H1 (cell line): ENCODE measurements around the gene DOCK6. TPM values are rescaled to one million over a fixed set of nuclear protein-coding genes. Genes with fewer than 3 reads are reported as not detected.

Experiments used
- CTCF ChIA-PET: fragments of 300-600 bp; sonication (Branson Sonifier 250); formaldehyde crosslinking; loops from one replicate; lab custom pipeline; 2021; ENCODE audit not compliant: partially characterized antibody; lab: Charles Lee
- POLR2A ChIA-PET: fragments of 300-600 bp; sonication (Branson Sonifier 250); formaldehyde crosslinking; loops from one replicate; lab custom pipeline; 2021; ENCODE audit warnings: inconsistent platforms; ENCODE audit not compliant: partially characterized antibody; lab: Charles Lee
- DNase-seq, 2 experiments: peaks; one replicate each; pipeline versions ENCODE4 v3.0.0 to v3.0.0-alpha.2; 2010 to 2022; ENCODE audit warnings: low spot score in 2 of 2, low read depth in 1 of 2, mixed read lengths in 1 of 2
- FAIRE-seq: peaks from 2 replicates; lab custom pipeline; 2011; peaks lifted over from hg19 to GRCh38; lab: Jason Lieb, UNC
- H2AFZ ChIP-seq: 2 replicates; pipeline ENCODE4 v1.8.1; 2012; ENCODE audit warnings: low read length, inconsistent platforms
- H2AK5ac ChIP-seq: 2 replicates; pipeline ENCODE4 v1.6.1; 2013; ENCODE audit warnings: low read depth, low read length
- H2BK120ac ChIP-seq: replicated peaks from 2 replicates; pipeline ENCODE3; 2013; ENCODE audit warnings: low read depth, low read length, inconsistent platforms
- H2BK12ac ChIP-seq: 2 replicates; pipeline ENCODE4 v1.6.1; 2013; ENCODE audit warnings: low read depth, low read length
- H2BK15ac ChIP-seq: 2 replicates; pipeline ENCODE4 v1.6.1; 2013; ENCODE audit warnings: low read length
- H2BK20ac ChIP-seq: 2 replicates; pipeline ENCODE4 v1.6.1; 2013; ENCODE audit warnings: low read length
- H2BK5ac ChIP-seq: 2 replicates; pipeline ENCODE4 v1.6.1; 2013; ENCODE audit warnings: low read depth, low read length
- H3K14ac ChIP-seq: 2 replicates; pipeline ENCODE4 v1.6.1; 2013; ENCODE audit warnings: inconsistent platforms; ENCODE audit not compliant: insufficient read length
- H3K18ac ChIP-seq: 2 replicates; pipeline ENCODE4 v1.6.1; 2013; ENCODE audit warnings: low read length; ENCODE audit errors: extremely low read depth
- H3K23ac ChIP-seq: 2 replicates; pipeline ENCODE4 v1.6.1; 2013; ENCODE audit warnings: inconsistent platforms; ENCODE audit not compliant: insufficient read length
- H3K23me2 ChIP-seq: 2 replicates; pipeline ENCODE4 v1.6.1; 2013; ENCODE audit warnings: low read depth, low read length
- H3K27ac ChIP-seq: 2 replicates; pipeline ENCODE4 v1.6.1; 2011; ENCODE audit warnings: low read depth, low read length, inconsistent platforms
- H3K27me3 ChIP-seq, 4 experiments: replicated peaks in 1 of 4; 1 replicate in 1 of 4; 2 replicates in 3 of 4; pipeline versions ENCODE4 v1.6.1 to v1.8.1; 2011 to 2013; ENCODE audit warnings: low read length in 3 of 4, mild to moderate bottlenecking in 3 of 4, inconsistent platforms in 2 of 4, mixed read lengths in 2 of 4, moderate library complexity in 1 of 4; ENCODE audit not compliant: control insufficient read depth in 3 of 4, insufficient read depth in 3 of 4; ENCODE audit errors: extremely low read depth in 1 of 4
- H3K36me3 ChIP-seq, 4 experiments: 2 replicates each; pipeline versions ENCODE4 v1.6.1 to v1.8.1; 2011 to 2013; ENCODE audit warnings: mild to moderate bottlenecking in 4 of 4, low read length in 3 of 4, moderate library complexity in 2 of 4, control low read depth in 1 of 4, inconsistent platforms in 1 of 4; ENCODE audit not compliant: insufficient read depth in 4 of 4, control insufficient read depth in 2 of 4
- H3K4ac ChIP-seq: replicated peaks from 2 replicates; pipeline ENCODE3; 2013; ENCODE audit warnings: low read length, low read depth, mixed read lengths, inconsistent platforms; ENCODE audit not compliant: insufficient read length
- H3K4me1 ChIP-seq, 4 experiments: replicated peaks in 1 of 4; 1 replicate in 1 of 4; 2 replicates in 3 of 4; pipeline versions ENCODE4 v1.6.1 to v1.8.1; 2011 to 2013; ENCODE audit warnings: low read length in 3 of 4, inconsistent platforms in 2 of 4, mixed read lengths in 1 of 4; ENCODE audit not compliant: insufficient read depth in 4 of 4, control insufficient read depth in 3 of 4
- H3K4me2 ChIP-seq, 2 experiments: 2 replicates each; pipeline versions ENCODE4 v1.6.1 to v1.8.1; 2011 to 2013; ENCODE audit warnings: low read depth in 2 of 2, low read length in 2 of 2, control low read depth in 1 of 2, inconsistent platforms in 1 of 2, mild to moderate bottlenecking in 1 of 2; ENCODE audit not compliant: insufficient read depth in 1 of 2
- H3K4me3 ChIP-seq, 4 experiments: fragments of 200-600, 300-600 bp in 1 of 4; sonication (generic), shearing (Covaris generic), sonication (Bioruptor Twin) in 1 of 4; 2 replicates each; pipeline versions ENCODE4 v1.5.1 to v1.8.1; 2011 to 2016; ENCODE audit warnings: low read length in 4 of 4, low read depth in 3 of 4, control low read depth in 2 of 4, inconsistent platforms in 2 of 4, mild to moderate bottlenecking in 2 of 4, mixed read lengths in 1 of 4, moderate library complexity in 1 of 4; ENCODE audit not compliant: insufficient read depth in 2 of 4; ENCODE audit errors: extremely low read depth in 1 of 4
- H3K56ac ChIP-seq: replicated peaks from 2 replicates; pipeline ENCODE3; 2013; ENCODE audit warnings: low read depth, mild to moderate bottlenecking, mixed read lengths, low read length, inconsistent platforms; ENCODE audit not compliant: insufficient read length
- H3K79me1 ChIP-seq: 2 replicates; pipeline ENCODE4 v1.6.1; 2013; ENCODE audit warnings: low read depth, low read length, control low read depth
- H3K79me2 ChIP-seq, 2 experiments: 2 replicates each; pipeline versions ENCODE4 v1.6.1 to v1.8.1; 2012 to 2013; ENCODE audit warnings: low read length in 2 of 2, mild to moderate bottlenecking in 2 of 2, inconsistent platforms in 1 of 2; ENCODE audit not compliant: insufficient read depth in 2 of 2, control insufficient read depth in 1 of 2
- H3K9ac ChIP-seq, 4 experiments: replicated peaks in 1 of 4; 1 replicate in 1 of 4; 2 replicates in 3 of 4; pipeline versions ENCODE4 v1.6.1 to v1.8.1; 2011 to 2013; ENCODE audit warnings: low read depth in 3 of 4, low read length in 3 of 4, control low read depth in 2 of 4, mild to moderate bottlenecking in 2 of 4, moderate library complexity in 2 of 4, inconsistent platforms in 1 of 4; ENCODE audit errors: extremely low read depth in 1 of 4
- H3K9me3 ChIP-seq, 2 experiments: 2 replicates each; pipeline versions ENCODE4 v1.6.1 to v1.8.1; 2012 to 2013; ENCODE audit warnings: mild to moderate bottlenecking in 2 of 2, moderate library complexity in 2 of 2, control low read depth in 1 of 2, inconsistent platforms in 1 of 2, low read depth in 1 of 2, low read length in 1 of 2, mixed read lengths in 1 of 2; ENCODE audit not compliant: insufficient read depth in 2 of 2
- H4K20me1 ChIP-seq, 2 experiments: replicated peaks in 1 of 2; 2 replicates each; pipeline versions ENCODE3 to v1.8.1; 2011 to 2013; ENCODE audit warnings: inconsistent platforms in 2 of 2, low read length in 2 of 2, mild to moderate bottlenecking in 1 of 2; ENCODE audit not compliant: insufficient read depth in 2 of 2, control insufficient read depth in 1 of 2
- H4K5ac ChIP-seq: 2 replicates; pipeline ENCODE4 v1.6.1; 2013; ENCODE audit warnings: low read length, low read depth, mixed read lengths, inconsistent platforms; ENCODE audit not compliant: insufficient read length
- H4K8ac ChIP-seq: 2 replicates; pipeline ENCODE4 v1.8.0; 2013; ENCODE audit warnings: mild to moderate bottlenecking, moderate library complexity, low read length, inconsistent platforms; ENCODE audit not compliant: insufficient read depth; ENCODE audit errors: extremely low read depth
- H4K91ac ChIP-seq: replicated peaks from 2 replicates; pipeline ENCODE3; 2013; ENCODE audit warnings: low read length, mixed read lengths, inconsistent platforms; ENCODE audit not compliant: insufficient read length
- GTF2F1 ChIP-seq: IDR thresholded peaks from 2 replicates; pipeline ENCODE4 v1.6.1; 2012; ENCODE audit warnings: low read depth, low read length, improper control_type of control experiment, borderline replicate concordance
- HDAC2 ChIP-seq, 2 experiments: fragments of 300-600 bp in 1 of 2; sonication (generic) in 1 of 2; IDR thresholded peaks; 2 replicates each; pipeline ENCODE4 v1.6.1; 2011 to 2012; ENCODE audit warnings: low read depth in 2 of 2, low read length in 2 of 2, mild to moderate bottlenecking in 2 of 2, moderate library complexity in 2 of 2, borderline replicate concordance in 1 of 2, inconsistent platforms in 1 of 2
- POU5F1 ChIP-seq: IDR thresholded peaks from 2 replicates; pipeline ENCODE4 v1.6.1; 2011; ENCODE audit warnings: low read depth, mild to moderate bottlenecking, low read length, moderate library complexity
- WGBS, 2 experiments: shearing (Covaris generic) in 1 of 2; methylation state at CpG; one replicate each; pipeline versions ENCODE4 v1.1.6 to v1.1.7; 2013 to 2015; ENCODE audit warnings: low lambda C conversion rate in 2 of 2, mixed read lengths in 2 of 2, inconsistent platforms in 1 of 2, low coverage in 1 of 2, missing lambda C conversion rate in 1 of 2; ENCODE audit not compliant: insufficient replicate concordance in 2 of 2, insufficient coverage in 1 of 2, insufficient read length in 1 of 2; ENCODE audit errors: extremely low coverage in 1 of 2, missing lambda C conversion rate in 1 of 2; 5-methylcytosine and 5-hydroxymethylcytosine counted together
- polyA plus RNA-seq, 7 experiments: library from polyadenylated mRNA; depleted of rRNA in 3 of 7; stranded (reverse) in 5 of 7; unstranded in 2 of 7; fragments of >200 nt in 5 of 7; fragments of 200-250 nt in 2 of 7; gene quantifications; 1 replicate in 5 of 7; 2 replicates in 1 of 7; 4 replicates in 1 of 7; pipeline versions ENCODE4 v1.2.1 to v1.2.3, GENCODE V29; 2011 to 2013; ENCODE audit warnings: missing spikeins in 2 of 7, mixed read lengths in 2 of 7
- total RNA-seq: library from RNA; stranded (reverse); fragmentation: NEBNext Ultra II Directional; extraction: Animal tissue kit (Norgen Biotek cat#: 25700); gene quantifications from 2 replicates; pipeline ENCODE4 v1.2.1, GENCODE V29; 2021

DOCK6 gene
- total and polyA plus RNA-seq, 2 of the 8 experiments (the other 6 are each of a cell fraction or from before 2014, with no cell fraction given): 25.5 to 54.7 TPM

GRCh38 chr19:11238781-11239376 is 23.4 kb downstream of the DOCK6 start:
- no peak overlapping the region for H3K56ac ChIP-seq
- H3K36me3 ChIP-seq: peaks cover 0 to 10% (median 1%) of the 10 kb centered on the region in 4 experiments; a peak in 4 of 8 replicates
- no peak for DNase-seq
- H2AFZ ChIP-seq: no peak overlapping the region
- H4K91ac ChIP-seq: no peak overlapping the region
- H3K23me2 ChIP-seq: no peaks in the 10 kb centered on the region
- ChIA-PET POLR2A (no interaction called here), CTCF (no interaction called here)
- no peak overlapping the region for H3K23ac ChIP-seq
- no peaks in the 10 kb centered on the region for H3K79me2 ChIP-seq
- H3K9ac ChIP-seq: no peak overlapping the region
- H4K8ac ChIP-seq: no peak overlapping the region
- H2AK5ac ChIP-seq: no peak overlapping the region
- no peak overlapping the region for H2BK12ac ChIP-seq
- 88% methylated on average over 6 of the region's 6 CpGs; no CpG with 5 or more reads in 1 of the 2 experiments for WGBS, 2 experiments
- H2BK15ac ChIP-seq: no peak overlapping the region
- peaks cover 0 to 4% of the 10 kb centered on the region in 2 experiments for H4K20me1 ChIP-seq
- no peaks in the 10 kb centered on the region for H3K79me1 ChIP-seq
- H3K4me2 ChIP-seq: no peak overlapping the region
- H3K9me3 ChIP-seq: no peaks in the 10 kb centered on the region
- H3K18ac ChIP-seq: no peak overlapping the region
- H3K27me3 ChIP-seq: no peaks in the 10 kb centered on the region
- H4K5ac ChIP-seq: no peak overlapping the region
- no peak overlapping the region for H2BK20ac ChIP-seq
- no peak overlapping the region for H2BK120ac ChIP-seq
- H3K4ac ChIP-seq: no peak overlapping the region
- no peak overlapping the region for H3K4me3 ChIP-seq
- FAIRE-seq: no peak
- H2BK5ac ChIP-seq: no peak overlapping the region
- H3K27ac ChIP-seq: no peak overlapping the region
- H3K14ac ChIP-seq: no peak overlapping the region
- TF ChIP-seq HDAC2 (IDR thresholded peaks at IDR 0.05; ENCODE audit: borderline replicate concordance in 1 of 2, low read depth in 2 of 2, low read length in 2 of 2) (no peak), GTF2F1 (no peak), POU5F1 (no peak)
- H3K4me1 ChIP-seq: peaks cover 3 to 5% (median 4%) of the 10 kb centered on the region in 4 experiments; a peak in 4 of 7 replicates
